Keratinocyte (primary cell): ENCODE results near the gene C10orf67. TPM values are rescaled to one million over a fixed set of nuclear protein-coding genes. Genes with fewer than 3 reads are reported as not detected.

Experiments used
- DNase-seq: peaks from one replicate; pipeline ENCODE4 v3.0.0-alpha.2; 2011; ENCODE audit warnings: low read depth, missing footprints, low spot score
- FAIRE-seq: peaks from 2 replicates; lab custom pipeline; 2011; peaks lifted over from hg19 to GRCh38; lab: Jason Lieb, UNC
- H2AFZ ChIP-seq: 2 replicates; pipeline ENCODE4 v1.6.0; 2012; ENCODE audit warnings: low read length, control low read depth, inconsistent platforms; ENCODE audit not compliant: control insufficient read depth
- H3K27ac ChIP-seq: 2 replicates; pipeline ENCODE4 v1.5.1; 2011; ENCODE audit warnings: low read length; ENCODE audit not compliant: control insufficient read depth, insufficient read depth
- H3K27me3 ChIP-seq: 3 replicates; pipeline ENCODE4 v1.6.0; 2011; ENCODE audit warnings: low read length; ENCODE audit not compliant: control insufficient read depth, insufficient read depth; ENCODE audit errors: extremely low read depth
- H3K36me3 ChIP-seq, 2 experiments: 2 replicates in 1 of 2; 3 replicates in 1 of 2; pipeline ENCODE4 v1.5.1; 2011; ENCODE audit warnings: low read length in 2 of 2, mild to moderate bottlenecking in 1 of 2; ENCODE audit not compliant: control insufficient read depth in 2 of 2, insufficient read depth in 2 of 2; ENCODE audit errors: extremely low read depth in 1 of 2
- H3K4me1 ChIP-seq: 3 replicates; pipeline ENCODE4 v1.5.1; 2011; ENCODE audit warnings: low read length; ENCODE audit not compliant: control insufficient read depth, insufficient read depth; ENCODE audit errors: extremely low read depth
- H3K4me2 ChIP-seq: 3 replicates; pipeline ENCODE4 v1.6.0; 2011; ENCODE audit warnings: low read depth, low read length; ENCODE audit not compliant: control insufficient read depth, insufficient read depth; ENCODE audit errors: extremely low read depth
- H3K4me3 ChIP-seq, 3 experiments: fragments of 200-600 bp in 1 of 3; sonication (generic) in 1 of 3; 2 replicates in 2 of 3; 3 replicates in 1 of 3; pipeline ENCODE4 v1.5.1; 2011 to 2016; ENCODE audit warnings: low read length in 3 of 3, mild to moderate bottlenecking in 3 of 3, control low read depth in 2 of 3, inconsistent platforms in 1 of 3, low read depth in 1 of 3, mixed read lengths in 1 of 3, mixed run types in 1 of 3, moderate library complexity in 1 of 3; ENCODE audit not compliant: control insufficient read depth in 2 of 3, insufficient read depth in 2 of 3; ENCODE audit errors: extremely low read depth in 1 of 3
- H3K79me2 ChIP-seq: 2 replicates; pipeline ENCODE4 v1.6.0; 2012; ENCODE audit warnings: low read length; ENCODE audit not compliant: control insufficient read depth, insufficient read depth
- H3K9ac ChIP-seq: 3 replicates; pipeline ENCODE4 v1.6.0; 2011; ENCODE audit warnings: low read length; ENCODE audit not compliant: control insufficient read depth, insufficient read depth; ENCODE audit errors: extremely low read depth
- H3K9me1 ChIP-seq: 3 replicates; pipeline ENCODE4 v1.6.0; 2011; ENCODE audit warnings: low read length; ENCODE audit not compliant: control insufficient read depth, insufficient read depth; ENCODE audit errors: extremely low read depth
- H3K9me3 ChIP-seq: 2 replicates; pipeline ENCODE4 v1.5.1; 2012; ENCODE audit warnings: low read depth, low read length; ENCODE audit not compliant: control insufficient read depth
- H4K20me1 ChIP-seq: 3 replicates; pipeline ENCODE4 v1.6.0; 2011; ENCODE audit warnings: low read length; ENCODE audit not compliant: control insufficient read depth, insufficient read depth; ENCODE audit errors: extremely low read depth
- CTCF ChIP-seq, 3 experiments: IDR thresholded peaks in 1 of 3; conservative IDR thresholded peaks in 1 of 3; optimal IDR thresholded peaks in 1 of 3; 2 replicates in 2 of 3; 3 replicates in 1 of 3; pipeline versions ENCODE3 to v1.5.1; 2011; ENCODE audit warnings: low read length in 3 of 3, mild to moderate bottlenecking in 3 of 3, moderate library complexity in 2 of 3, control low read depth in 1 of 3, inconsistent platforms in 1 of 3; ENCODE audit not compliant: insufficient read depth in 2 of 3; ENCODE audit errors: extremely low read depth in 1 of 3
- EZH2 ChIP-seq: IDR thresholded peaks from one replicate; pipeline ENCODE4 v1.6.1; 2012; ENCODE audit warnings: inconsistent platforms, mild to moderate bottlenecking, low read length, moderate library complexity
- dilution Hi-C: fragments of 300-500 bp; cut with MboI; formaldehyde crosslinking; loops from one replicate; pipeline ENCODE4 v1.7.0; 2020; ENCODE audit warnings: low sequenced_read_pairs; ENCODE audit not compliant: extremely low pct_ligation_motif_present
- polyA plus RNA-seq, 5 experiments: library from polyadenylated mRNA; depleted of rRNA in 3 of 5; stranded (reverse) in 3 of 5; stranded (forward) in 1 of 5; unstranded in 1 of 5; fragments of >200 nt; gene quantifications; 1 replicate in 1 of 5; 2 replicates in 3 of 5; 3 replicates in 1 of 5; pipeline versions ENCODE4 v1.2.1 to v1.2.3, GENCODE V29; 2011 to 2012; ENCODE audit warnings: missing spikeins in 2 of 5, low read depth in 1 of 5, low replicate concordance in 1 of 5

The C10orf67 gene
- polyA plus RNA-seq, 1 donor (not counting 4 experiments of a cell fraction or from before 2014, with no cell fraction given): 0.26 TPM

GRCh38 chr10:23337616-23338015 lies 7.0 kb downstream of the C10orf67 start:
- Histone ChIP-seq H3K36me3 (no peaks in the 10 kb centered on the region), H3K9ac (no peak overlapping the region), H3K27ac (no peak overlapping the region), H3K9me1 (no peaks in the 10 kb centered on the region), H3K4me3 (no peak overlapping the region), H3K27me3 (no peaks in the 10 kb centered on the region), H3K4me1 (peaks cover 18% of the 10 kb centered on the region), H4K20me1 (no peaks in the 10 kb centered on the region), H2AFZ (no peak overlapping the region), H3K9me3 (no peaks in the 10 kb centered on the region), H3K4me2 (no peak overlapping the region), H3K79me2 (no peaks in the 10 kb centered on the region)
- FAIRE-seq: no peak
- DNase-seq: no peak
- dilution Hi-C loops: no loop called here
- TF ChIP-seq EZH2: no peak

- dilution Hi-C loops: no loop called here
- H2AFZ ChIP-seq: no peak overlapping the region
- peaks cover 10% of the 10 kb centered on the region for H3K4me1 ChIP-seq
- H3K36me3 ChIP-seq: no peaks in the 10 kb centered on the region
- no peak overlapping the region for H3K9ac ChIP-seq
- H3K9me3 ChIP-seq: no peaks in the 10 kb centered on the region
- TF ChIP-seq CTCF (optimal IDR thresholded peaks at IDR 0.05 in 1 of 3, IDR thresholded peaks at IDR 0.05 in 1 of 3, conservative IDR thresholded peaks at IDR 0.05 in 1 of 3; ENCODE audit: extremely low read depth in 1 of 3, insufficient read depth in 2 of 3, low read length in 3 of 3) (no peak), EZH2 (no peak)
- H4K20me1 ChIP-seq: no peaks in the 10 kb centered on the region
- FAIRE-seq (peak; percentile 74), DNase-seq (no peak)
- no peaks in the 10 kb centered on the region for H3K27me3 ChIP-seq
- H3K9me1 ChIP-seq: no peaks in the 10 kb centered on the region
- H3K4me2 ChIP-seq: peak overlapping the region; percentile 43
- no peak overlapping the region for H3K4me3 ChIP-seq
- peak overlapping the region; percentile 16 for H3K27ac ChIP-seq
- H3K79me2 ChIP-seq: no peaks in the 10 kb centered on the region
Observed at GRCh38 chr10:23331567-23332301, 12.9 kb downstream of the C10orf67 start.
